ENCODE results near the gene HS3ST6.

DNA sequence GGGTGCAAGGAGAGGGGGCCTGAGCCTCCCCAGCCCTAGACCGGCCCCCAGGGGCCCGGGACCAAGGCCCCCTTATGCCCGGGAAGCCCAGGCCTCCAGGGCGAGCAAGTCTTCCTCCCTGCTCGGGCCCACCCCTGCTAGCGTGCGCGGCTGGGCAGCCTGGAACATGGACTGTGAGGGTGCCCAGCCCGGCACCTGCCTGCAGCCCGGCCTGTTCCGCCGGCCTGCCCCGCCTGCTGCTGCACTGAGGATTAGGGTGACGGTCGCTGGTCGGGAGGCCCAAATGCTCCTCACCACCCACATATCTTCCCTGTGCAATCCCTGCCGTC lies 6.0 kb downstream of the HS3ST6 start:
- TF ChIP-seq, protein P1, sequence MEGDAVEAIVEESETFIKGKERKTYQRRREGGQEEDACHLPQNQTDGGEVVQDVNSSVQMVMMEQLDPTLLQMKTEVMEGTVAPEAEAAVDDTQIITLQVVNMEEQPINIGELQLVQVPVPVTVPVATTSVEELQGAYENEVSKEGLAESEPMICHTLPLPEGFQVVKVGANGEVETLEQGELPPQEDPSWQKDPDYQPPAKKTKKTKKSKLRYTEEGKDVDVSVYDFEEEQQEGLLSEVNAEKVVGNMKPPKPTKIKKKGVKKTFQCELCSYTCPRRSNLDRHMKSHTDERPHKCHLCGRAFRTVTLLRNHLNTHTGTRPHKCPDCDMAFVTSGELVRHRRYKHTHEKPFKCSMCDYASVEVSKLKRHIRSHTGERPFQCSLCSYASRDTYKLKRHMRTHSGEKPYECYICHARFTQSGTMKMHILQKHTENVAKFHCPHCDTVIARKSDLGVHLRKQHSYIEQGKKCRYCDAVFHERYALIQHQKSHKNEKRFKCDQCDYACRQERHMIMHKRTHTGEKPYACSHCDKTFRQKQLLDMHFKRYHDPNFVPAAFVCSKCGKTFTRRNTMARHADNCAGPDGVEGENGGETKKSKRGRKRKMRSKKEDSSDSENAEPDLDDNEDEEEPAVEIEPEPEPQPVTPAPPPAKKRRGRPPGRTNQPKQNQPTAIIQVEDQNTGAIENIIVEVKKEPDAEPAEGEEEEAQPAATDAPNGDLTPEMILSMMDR (IDR thresholded peaks at IDR 0.05): no peak
- TF ChIP-seq EZH2phosphoT487 (IDR thresholded peaks at IDR 0.05): no peak
